Heart right ventricle (tissue), 16 donors: ENCODE results near the gene CEP72. TPM values are rescaled to one million over a fixed set of nuclear protein-coding genes. Genes with fewer than 3 reads are reported as not detected.

Experiments
- ATAC-seq, 8 donors: fragments of 200-7000 bp; cut with Tn5 transposase; one replicate each; pipeline ENCODE4 v1.9.1; 2020; ENCODE audit warnings: mild to moderate bottlenecking in 8 of 8, moderate library complexity in 8 of 8, moderate number of reproducible peaks in 1 of 8
- DNase-seq, 2 donors: peaks; one replicate each; pipeline ENCODE4 v3.0.0-alpha.2; 2020
- H3K27ac ChIP-seq, 10 donors: fragments of 200-600 bp; sonication (generic) in 2 of 10; one replicate each; pipeline versions ENCODE4 v1.5.0 to v1.8.0; 2020 to 2022; ENCODE audit warnings: mild to moderate bottlenecking in 3 of 10
- H3K27me3 ChIP-seq, 7 donors: fragments of 200-600 bp; one replicate each; pipeline ENCODE4 v1.8.0; 2021 to 2022; ENCODE audit warnings: mild to moderate bottlenecking in 2 of 7
- H3K36me3 ChIP-seq, 9 donors: fragments of 200-600 bp; sonication (generic) in 1 of 9; one replicate each; pipeline versions ENCODE4 v1.5.0 to v1.8.0; 2020 to 2022; ENCODE audit warnings: mild to moderate bottlenecking in 2 of 9
- H3K4me1 ChIP-seq, 9 donors: fragments of 200-600 bp; sonication (generic) in 1 of 9; one replicate each; pipeline versions ENCODE4 v1.5.0 to v1.8.0; 2020 to 2022; ENCODE audit warnings: mild to moderate bottlenecking in 4 of 9
- H3K4me3 ChIP-seq, 10 donors: fragments of 200-600 bp; sonication (generic) in 2 of 10; one replicate each; pipeline versions ENCODE4 v1.5.0 to v1.8.0; 2020 to 2022; ENCODE audit warnings: mild to moderate bottlenecking in 7 of 10, moderate library complexity in 2 of 10
- H3K9me3 ChIP-seq, 11 donors: fragments of 200-600 bp in 10 of 11; sonication (generic) in 2 of 11; one replicate each; pipeline versions ENCODE4 v1.5.0 to v1.8.0; 2013 to 2022; ENCODE audit warnings: mild to moderate bottlenecking in 2 of 11, control low read depth in 1 of 11, moderate library complexity in 1 of 11
- WGBS, 2 donors: extraction: QIAGEN DNeasy Blood & Tissue Kit; methylation state at CpG; one replicate each; pipeline ENCODE4 v1.1.7; 2013; ENCODE audit warnings: inconsistent platforms in 1 of 2; 5-methylcytosine and 5-hydroxymethylcytosine counted together
- intact Hi-C, 10 donors: fragments of 100-400 bp; cut with DNase I; formaldehyde crosslinking; loops; one replicate each; pipeline versions ENCODE4 v1.11.1 to v1.14.2; 2022
- polyA plus RNA-seq, 2 donors: library from polyadenylated mRNA; stranded (reverse); fragments of 200-250 nt; gene quantifications; one replicate each; pipeline ENCODE4 v1.2.3, GENCODE V29; 2013
- total RNA-seq, 10 donors: library from RNA; stranded (reverse); fragmentation: NEBNext Ultra II Directional in 3 of 10; extraction: Animal tissue kit (Norgen Biotek cat#: 25700) in 3 of 10; gene quantifications; one replicate each; pipeline versions ENCODE4 v1.2.1 to v1.2.4, GENCODE V29; 2021 to 2023
- TF ChIP-seq, protein P1 (sequence below), 9 donors: fragments of 200-600 bp; sonication (generic) in 2 of 9; IDR thresholded peaks; one replicate each; pipeline versions ENCODE4 v1.5.0 to v1.8.0; 2021 to 2022; ENCODE audit warnings: antibody characterized with exemption in 9 of 9, mild to moderate bottlenecking in 5 of 9, moderate library complexity in 1 of 9
- donor health status: Arrhythmogenic right ventricular cardiomyopathy.
- donor health status: ischemic (EF 13 %, LVEDD 7.1; RV severe dilation, severe dysfunction).
- donor health status: healthy with polysubstance abuse.
- donor health status: DM: no; HTN: yes; CAD: no.
- donor health status: DM: no; HTN: no; CAD: no.
- donor health status: ischemic (EF 25% LVEDD 6.9; RV normal size, moderate dysfunction).
- donor health status: ischemic (EF 25% LVEDD 5.7; RV mildly dilated, moderate dysfunction).
- donor health status: healthy.
- donor health status: DM: yes; HTN: yes; CAD: no.
- donor health status: Ischemic cardiomyopathy.
- donor health status: ischemic (EF 35%, LVEDD 5.7; RV mildly dilated, moderate dysfunction).
- donor health status: nonischemic (EF 11% LVEDD 7.7; RV severe dilation, severe dysfunction).
- donor health status: DM: yes; HTN: yes; CAD: no.
- donor health status: PGD.
- donor health status: ischemic (EF 29% LVEDD 5.4; RV normal size, mild dysfunction).
- donor health status: nonischemic (EF 23%, LVEDD 6.1; RV moderate dilation, normal function).

The CEP72 gene
- total and polyA plus RNA-seq, 12 donors: 0.66 to 2.4 (median 1.4) TPM

DNA sequence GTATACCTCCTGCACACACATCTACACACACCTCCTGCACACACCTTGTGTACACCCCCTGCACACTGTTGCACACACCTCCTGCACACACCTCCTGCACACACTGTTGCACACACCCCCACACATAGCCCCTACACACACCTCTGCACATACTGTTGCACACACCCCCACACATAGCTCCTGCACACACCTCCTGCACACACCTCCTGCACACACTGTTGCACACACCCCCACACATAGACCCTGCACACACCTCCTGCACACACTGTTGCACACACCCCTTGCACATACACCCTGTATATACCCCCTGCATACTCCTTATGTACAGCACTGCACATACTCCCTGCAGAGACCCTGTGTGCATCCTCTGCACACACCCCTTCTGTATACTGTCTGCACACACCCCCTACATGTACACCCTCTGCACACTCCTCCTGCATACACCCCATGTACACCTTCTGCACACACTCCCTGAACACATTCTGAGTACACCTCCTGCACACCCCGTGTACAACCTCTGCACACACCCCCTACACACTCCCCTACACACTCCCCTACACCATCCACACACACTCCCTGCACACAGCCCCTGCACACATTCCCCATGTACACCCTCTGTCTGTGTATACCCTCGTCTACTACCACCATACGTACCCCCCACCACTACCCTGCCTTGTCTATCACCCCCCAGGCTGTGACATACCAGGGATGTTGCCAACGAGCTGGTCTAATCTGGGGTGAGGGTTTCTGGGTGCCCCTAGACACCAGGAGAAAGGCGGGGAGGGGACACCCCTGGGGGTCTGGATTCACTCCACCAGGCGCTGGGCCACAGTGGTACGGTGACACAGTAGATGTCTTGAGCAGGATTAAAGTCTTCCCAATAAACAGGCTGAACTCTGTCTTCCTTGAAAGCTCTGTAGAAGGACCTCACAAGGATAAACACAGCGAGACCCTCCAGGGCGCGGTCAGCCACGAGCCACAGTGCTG, 1.1 kb upstream of the CEP72 start:
- TF ChIP-seq, protein P1, sequence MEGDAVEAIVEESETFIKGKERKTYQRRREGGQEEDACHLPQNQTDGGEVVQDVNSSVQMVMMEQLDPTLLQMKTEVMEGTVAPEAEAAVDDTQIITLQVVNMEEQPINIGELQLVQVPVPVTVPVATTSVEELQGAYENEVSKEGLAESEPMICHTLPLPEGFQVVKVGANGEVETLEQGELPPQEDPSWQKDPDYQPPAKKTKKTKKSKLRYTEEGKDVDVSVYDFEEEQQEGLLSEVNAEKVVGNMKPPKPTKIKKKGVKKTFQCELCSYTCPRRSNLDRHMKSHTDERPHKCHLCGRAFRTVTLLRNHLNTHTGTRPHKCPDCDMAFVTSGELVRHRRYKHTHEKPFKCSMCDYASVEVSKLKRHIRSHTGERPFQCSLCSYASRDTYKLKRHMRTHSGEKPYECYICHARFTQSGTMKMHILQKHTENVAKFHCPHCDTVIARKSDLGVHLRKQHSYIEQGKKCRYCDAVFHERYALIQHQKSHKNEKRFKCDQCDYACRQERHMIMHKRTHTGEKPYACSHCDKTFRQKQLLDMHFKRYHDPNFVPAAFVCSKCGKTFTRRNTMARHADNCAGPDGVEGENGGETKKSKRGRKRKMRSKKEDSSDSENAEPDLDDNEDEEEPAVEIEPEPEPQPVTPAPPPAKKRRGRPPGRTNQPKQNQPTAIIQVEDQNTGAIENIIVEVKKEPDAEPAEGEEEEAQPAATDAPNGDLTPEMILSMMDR (IDR thresholded peaks at IDR 0.05): no peak
- ATAC-seq (peak in 1 of 8 donors; percentile 11), DNase-seq (no peak)
- WGBS, 2 donors: 44 to 49% methylated on average over 11 of the region's 11 CpGs
- intact Hi-C loops: loop anchor here in 2 of 10 donors (5.0 to 10.0 kb wide), 2 partner anchors 139 to 166 kb away; partner anchors contain the start of gene EXOC3 (in 1 of the 2)
- Histone ChIP-seq H3K9me3 (peaks cover 0 to 8% (median 0%) of the 10 kb centered on the region in 11 donors), H3K27me3 (peaks cover 0 to 22% (median 11%) of the 10 kb centered on the region in 7 donors), H3K27ac (no peak overlapping the region), H3K36me3 (no peaks in the 10 kb centered on the region), H3K4me1 (peaks cover 0 to 25% (median 11%) of the 10 kb centered on the region in 9 donors), H3K4me3 (peak overlapping the region in 9 of 10 donors; percentile 76 to 93 (median 83))

DNA sequence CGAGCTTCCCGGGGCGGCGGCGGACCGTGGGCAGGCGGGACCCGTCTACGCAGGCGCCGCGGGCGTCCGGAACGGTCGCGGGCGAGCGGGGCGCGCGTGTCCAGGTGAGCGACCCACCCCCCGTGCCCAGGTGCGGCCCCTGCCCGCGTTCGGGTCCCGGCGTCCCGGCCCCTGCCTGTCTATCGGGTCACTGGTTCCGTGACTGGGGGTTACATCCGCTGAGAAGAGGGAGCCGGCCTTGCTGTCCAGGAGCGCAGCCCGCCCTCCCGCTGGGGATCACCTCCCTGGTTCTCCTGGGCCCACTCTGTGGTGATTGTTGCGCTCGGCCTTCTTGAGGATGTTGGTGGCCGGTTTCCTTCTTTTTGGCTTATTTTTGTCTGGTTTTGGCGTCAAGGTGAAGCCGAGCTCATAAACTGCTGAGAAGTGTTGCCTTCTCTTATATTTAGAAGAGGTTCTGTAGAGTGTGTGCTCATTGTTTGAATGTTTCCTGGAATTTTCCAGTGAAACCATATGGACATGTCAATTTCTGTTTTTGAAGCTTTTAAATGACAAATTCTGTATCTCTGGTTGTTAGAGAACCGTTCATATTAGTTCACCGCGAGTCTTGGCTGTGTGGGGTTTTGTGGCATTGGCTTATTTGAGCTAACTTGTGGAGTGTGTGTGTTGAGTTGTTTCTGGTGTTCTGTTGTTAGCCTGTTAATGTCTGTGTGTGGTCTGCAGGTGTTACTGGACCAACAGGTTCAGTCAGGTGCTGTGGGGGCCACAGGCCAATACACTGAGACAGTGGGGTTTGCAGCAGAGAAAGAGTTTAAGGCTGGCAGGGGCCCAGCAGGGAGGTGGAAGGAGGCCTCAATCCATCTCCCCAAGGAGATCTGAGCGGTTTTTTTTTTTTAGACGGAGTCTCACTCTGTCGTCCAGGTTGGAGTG, 621 bp downstream of the CEP72 start:
- Histone ChIP-seq H3K27ac (peak overlapping the region in 4 of 10 donors; percentile 6 to 77 (median 50)), H3K27me3 (peaks cover 0 to 10% (median 3%) of the 10 kb centered on the region in 7 donors), H3K4me3 (peak overlapping the region; percentile 34 to 93 (median 82)), H3K36me3 (no peaks in the 10 kb centered on the region), H3K9me3 (peaks cover 0 to 8% (median 0%) of the 10 kb centered on the region in 11 donors), H3K4me1 (peaks cover 0 to 25% (median 11%) of the 10 kb centered on the region in 9 donors)
- DNase-seq (no peak), ATAC-seq (peak in 3 of 8 donors; percentile 9 to 38 (median 25))
- TF ChIP-seq, protein P1 (IDR thresholded peaks at IDR 0.05): no peak
- 13 to 16% methylated on average over 35 to 49 of the region's 49 CpGs for WGBS, 2 donors
- intact Hi-C loops: loop anchor here in 2 of 10 donors (5.0 to 10.0 kb wide), 2 partner anchors 140 to 168 kb away; partner anchors contain the start of gene EXOC3 (in 1 of the 2)

DNA sequence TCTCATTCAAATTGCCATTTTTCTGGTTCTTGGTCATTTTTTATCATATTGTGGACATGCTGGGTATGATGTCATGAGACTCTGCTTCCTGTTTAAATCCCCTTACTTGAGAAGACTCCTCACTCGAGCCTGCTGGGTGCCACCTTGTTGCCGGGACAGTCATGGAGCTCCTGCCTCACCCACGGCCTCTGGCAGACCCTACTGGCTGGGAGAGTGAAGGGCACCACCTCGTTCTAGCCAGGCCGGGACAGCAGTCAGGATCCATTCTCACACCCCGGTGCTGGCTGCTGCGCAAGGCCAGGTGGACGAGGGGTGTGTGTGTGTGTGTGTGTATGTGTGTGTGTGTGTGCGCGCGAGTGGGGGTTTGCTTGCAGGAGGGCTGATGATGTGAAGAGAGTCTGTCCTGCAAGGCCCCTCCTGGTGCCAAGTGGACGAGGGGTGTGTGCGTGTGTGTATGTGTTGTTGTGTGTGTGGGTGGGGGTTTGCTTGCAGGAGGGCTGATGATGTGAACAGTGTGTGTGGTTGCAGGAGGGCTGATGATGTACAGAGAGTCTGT, 4.4 kb downstream of the CEP72 start:
- H3K9me3 ChIP-seq: peaks cover 0 to 8% (median 0%) of the 10 kb centered on the region in 11 donors
- TF ChIP-seq, protein P1 (IDR thresholded peaks at IDR 0.05): no peak
- no peak for ATAC-seq
- H3K27me3 ChIP-seq: no peaks in the 10 kb centered on the region
- WGBS, 2 donors: 72 to 81% methylated on average over 13 of the region's 13 CpGs
- H3K4me1 ChIP-seq: peaks cover 0 to 22% (median 9%) of the 10 kb centered on the region in 9 donors
- no peak for DNase-seq
- no peak overlapping the region for H3K27ac ChIP-seq
- H3K36me3 ChIP-seq: peaks cover 0 to 28% (median 6%) of the 10 kb centered on the region in 9 donors
- intact Hi-C loops: loop anchor here in 1 of 10 donors (10.0 kb wide), 1 partner anchor 172 kb away; the partner anchor contains the start of gene EXOC3
- no peak overlapping the region for H3K4me3 ChIP-seq
